ENCODE data around the gene PDE3A. TPM values are rescaled to one million over a fixed set of nuclear protein-coding genes. Genes with fewer than 3 reads are reported as not detected.

PDE3A gene
- total RNA-seq, 2 donors from 2014 or later = 5.5 to 6.2 TPM

- no peak for DNase-seq (ENCODE audit: low spot score)
- H3K36me3 ChIP-seq = no peaks in the 10 kb centered on the region
- no peaks in the 10 kb centered on the region for H3K4me1 ChIP-seq (replicated peaks)
- intact Hi-C loops (cut with DNase I) = no loop called here
- TF ChIP-seq POLR2AphosphoS5 (IDR thresholded peaks at IDR 0.05) (no peak), POLR2A (IDR thresholded peaks at IDR 0.05) (no peak), CTCF (IDR thresholded peaks at IDR 0.05) (no peak)
- 61% methylated on average over 2 of the region's 2 CpGs for WGBS
- H3K4me3 ChIP-seq = no peak overlapping the region
- no peak overlapping the region for H3K27ac ChIP-seq
- no peaks in the 10 kb centered on the region for H3K9me3 ChIP-seq
- H3K27me3 ChIP-seq (replicated peaks; ENCODE audit: insufficient read depth) = no peaks in the 10 kb centered on the region
These were observed 289.2 kb downstream of the PDE3A start for GRCh38 chr12:20657496-20657895.

GRCh38 chr12:20681334-20681733 lies 313.0 kb downstream of the PDE3A start:
- H3K9me3 ChIP-seq = no peaks in the 10 kb centered on the region
- H3K27me3 ChIP-seq (replicated peaks; ENCODE audit: insufficient read depth) = no peaks in the 10 kb centered on the region
- no peak overlapping the region for H3K27ac ChIP-seq
- TF ChIP-seq CTCF (IDR thresholded peaks at IDR 0.05) = no peak
- TF ChIP-seq POLR2AphosphoS5 (IDR thresholded peaks at IDR 0.05) = no peak
- TF ChIP-seq POLR2A (IDR thresholded peaks at IDR 0.05) = no peak
- no peak for DNase-seq (ENCODE audit: low spot score)
- H3K36me3 ChIP-seq = no peaks in the 10 kb centered on the region
- no peaks in the 10 kb centered on the region for H3K4me1 ChIP-seq (replicated peaks)
- 85% methylated on average over 4 of the region's 4 CpGs for WGBS
- intact Hi-C loops (cut with DNase I) = no loop called here
- no peak overlapping the region for H3K4me3 ChIP-seq

GRCh38 chr12:20695232-20695631 lies 326.9 kb downstream of the PDE3A start, which contains the start of gene SLCO1C1:
Gene SLCO1C1 (plus strand): TSS chr12:20695332. CDS start chr12:20699577, 4,245 bp downstream.
- TF ChIP-seq POLR2A (IDR thresholded peaks at IDR 0.05) = no peak
- no peak for TF ChIP-seq POLR2AphosphoS5 (IDR thresholded peaks at IDR 0.05)
- no peak for TF ChIP-seq CTCF (IDR thresholded peaks at IDR 0.05)
- Histone ChIP-seq H3K27ac (no peak within 1 kb of the TSS), H3K36me3 (no peaks in the 10 kb centered on the region), H3K27me3 (replicated peaks; ENCODE audit: insufficient read depth) (no peaks in the 10 kb centered on the region), H3K4me1 (replicated peaks) (no peaks in the 10 kb centered on the region), H3K4me3 (no peak within 1 kb of the TSS), H3K9me3 (no peaks in the 10 kb centered on the region)
- 69% methylated on average over 6 of the region's 6 CpGs for WGBS
- no peak for DNase-seq (ENCODE audit: low spot score)
- intact Hi-C loops (cut with DNase I) = no loop called here

GRCh38 chr12:20696181-20696905 lies 328.0 kb downstream of the PDE3A start:
- TF ChIP-seq POLR2A (IDR thresholded peaks at IDR 0.05) = no peak
- no peak for TF ChIP-seq CTCF (IDR thresholded peaks at IDR 0.05)
- TF ChIP-seq POLR2AphosphoS5 (IDR thresholded peaks at IDR 0.05) = no peak
- Histone ChIP-seq H3K4me1 (replicated peaks) (no peaks in the 10 kb centered on the region), H3K9me3 (no peaks in the 10 kb centered on the region), H3K36me3 (no peaks in the 10 kb centered on the region), H3K27me3 (replicated peaks; ENCODE audit: insufficient read depth) (no peaks in the 10 kb centered on the region), H3K4me3 (no peak overlapping the region), H3K27ac (no peak overlapping the region)
- no peak for DNase-seq (ENCODE audit: low spot score)
- 82% methylated on average over 7 of the region's 7 CpGs for WGBS
- intact Hi-C loops (cut with DNase I) = no loop called here

GRCh38 chr12:20701106-20701505 lies 332.8 kb downstream of the PDE3A start:
- Histone ChIP-seq H3K36me3 (no peaks in the 10 kb centered on the region), H3K4me3 (no peak overlapping the region), H3K27me3 (replicated peaks; ENCODE audit: insufficient read depth) (no peaks in the 10 kb centered on the region), H3K27ac (no peak overlapping the region), H3K9me3 (no peaks in the 10 kb centered on the region), H3K4me1 (replicated peaks) (no peaks in the 10 kb centered on the region)
- intact Hi-C loops (cut with DNase I) = no loop called here
- no peak for TF ChIP-seq CTCF (IDR thresholded peaks at IDR 0.05)
- no peak for TF ChIP-seq POLR2AphosphoS5 (IDR thresholded peaks at IDR 0.05)
- no peak for TF ChIP-seq POLR2A (IDR thresholded peaks at IDR 0.05)
- DNase-seq (ENCODE audit: low spot score) = no peak
- WGBS = 49% methylated on average over 1 of the region's 1 CpG

Measured in prostate gland (tissue), 2 donors.